Ishikawa (cell line): Measurements from ENCODE around the gene TRIM67.

Experiments
- CEBPB ChIP-seq: IDR thresholded peaks from 2 replicates; pipeline ENCODE4 v1.6.1; 2012
- CREB1 ChIP-seq: IDR thresholded peaks from 2 replicates; pipeline ENCODE4 v1.6.1; 2012; ENCODE audit warnings: low read depth
- EGR1 ChIP-seq: IDR thresholded peaks from 2 replicates; pipeline ENCODE4 v1.6.1; 2012
- EP300 ChIP-seq: IDR thresholded peaks from 2 replicates; pipeline ENCODE4 v1.6.1; 2012; ENCODE audit warnings: borderline replicate concordance
- FOXM1 ChIP-seq: IDR thresholded peaks from 2 replicates; pipeline ENCODE4 v1.6.1; 2012; ENCODE audit warnings: low read depth, borderline replicate concordance
- NFIC ChIP-seq: IDR thresholded peaks from 2 replicates; pipeline ENCODE4 v1.6.1; 2012
- RAD21 ChIP-seq: IDR thresholded peaks from 2 replicates; pipeline ENCODE4 v1.6.1; 2012; ENCODE audit warnings: low read depth
- TAF1 ChIP-seq: IDR thresholded peaks from 2 replicates; pipeline ENCODE4 v1.6.1; 2012; ENCODE audit warnings: low read depth, mild to moderate bottlenecking
- TEAD4 ChIP-seq: IDR thresholded peaks from 2 replicates; pipeline ENCODE4 v1.6.1; 2012
- YY1 ChIP-seq: IDR thresholded peaks from 2 replicates; pipeline ENCODE4 v1.6.1; 2012; ENCODE audit warnings: low read depth
- ZBTB7A ChIP-seq: IDR thresholded peaks from 2 replicates; pipeline ENCODE4 v1.6.1; 2012; ENCODE audit warnings: low read depth
- TF ChIP-seq, protein P1 (sequence below): IDR thresholded peaks from 2 replicates; pipeline ENCODE4 v1.6.1; 2012; ENCODE audit warnings: low read depth, mild to moderate bottlenecking
- TF ChIP-seq, protein P2 (sequence below): IDR thresholded peaks from 2 replicates; pipeline ENCODE4 v1.6.1; 2012
- TF ChIP-seq, protein P3 (sequence below): IDR thresholded peaks from 2 replicates; pipeline ENCODE4 v1.6.1; 2012

TRIM67 gene

DNA sequence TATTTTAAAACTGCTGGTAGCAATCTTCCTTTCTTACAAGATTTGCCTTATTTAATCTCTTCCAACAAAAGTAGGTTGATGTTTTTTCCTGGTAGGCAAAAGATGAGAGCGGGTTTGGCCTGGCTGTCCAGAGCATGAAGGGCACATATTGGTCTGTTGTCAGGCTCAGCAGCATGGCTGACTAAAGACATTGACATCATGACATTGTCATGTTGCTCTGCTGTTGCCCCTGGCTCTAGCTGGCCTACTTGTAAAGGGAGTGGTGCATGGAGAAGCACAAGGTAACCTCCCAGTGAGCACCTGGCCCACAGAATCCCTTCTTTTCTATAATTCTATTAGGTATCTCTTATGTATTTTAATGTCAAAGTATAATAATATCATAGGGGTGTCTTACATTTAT lies 102.8 kb downstream of the TRIM67 start:
- TF ChIP-seq, protein P1, sequence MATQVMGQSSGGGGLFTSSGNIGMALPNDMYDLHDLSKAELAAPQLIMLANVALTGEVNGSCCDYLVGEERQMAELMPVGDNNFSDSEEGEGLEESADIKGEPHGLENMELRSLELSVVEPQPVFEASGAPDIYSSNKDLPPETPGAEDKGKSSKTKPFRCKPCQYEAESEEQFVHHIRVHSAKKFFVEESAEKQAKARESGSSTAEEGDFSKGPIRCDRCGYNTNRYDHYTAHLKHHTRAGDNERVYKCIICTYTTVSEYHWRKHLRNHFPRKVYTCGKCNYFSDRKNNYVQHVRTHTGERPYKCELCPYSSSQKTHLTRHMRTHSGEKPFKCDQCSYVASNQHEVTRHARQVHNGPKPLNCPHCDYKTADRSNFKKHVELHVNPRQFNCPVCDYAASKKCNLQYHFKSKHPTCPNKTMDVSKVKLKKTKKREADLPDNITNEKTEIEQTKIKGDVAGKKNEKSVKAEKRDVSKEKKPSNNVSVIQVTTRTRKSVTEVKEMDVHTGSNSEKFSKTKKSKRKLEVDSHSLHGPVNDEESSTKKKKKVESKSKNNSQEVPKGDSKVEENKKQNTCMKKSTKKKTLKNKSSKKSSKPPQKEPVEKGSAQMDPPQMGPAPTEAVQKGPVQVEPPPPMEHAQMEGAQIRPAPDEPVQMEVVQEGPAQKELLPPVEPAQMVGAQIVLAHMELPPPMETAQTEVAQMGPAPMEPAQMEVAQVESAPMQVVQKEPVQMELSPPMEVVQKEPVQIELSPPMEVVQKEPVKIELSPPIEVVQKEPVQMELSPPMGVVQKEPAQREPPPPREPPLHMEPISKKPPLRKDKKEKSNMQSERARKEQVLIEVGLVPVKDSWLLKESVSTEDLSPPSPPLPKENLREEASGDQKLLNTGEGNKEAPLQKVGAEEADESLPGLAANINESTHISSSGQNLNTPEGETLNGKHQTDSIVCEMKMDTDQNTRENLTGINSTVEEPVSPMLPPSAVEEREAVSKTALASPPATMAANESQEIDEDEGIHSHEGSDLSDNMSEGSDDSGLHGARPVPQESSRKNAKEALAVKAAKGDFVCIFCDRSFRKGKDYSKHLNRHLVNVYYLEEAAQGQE, result no peak
- no peak for TF ChIP-seq CREB1
- TF ChIP-seq NFIC, result no peak
- TF ChIP-seq, protein P2, sequence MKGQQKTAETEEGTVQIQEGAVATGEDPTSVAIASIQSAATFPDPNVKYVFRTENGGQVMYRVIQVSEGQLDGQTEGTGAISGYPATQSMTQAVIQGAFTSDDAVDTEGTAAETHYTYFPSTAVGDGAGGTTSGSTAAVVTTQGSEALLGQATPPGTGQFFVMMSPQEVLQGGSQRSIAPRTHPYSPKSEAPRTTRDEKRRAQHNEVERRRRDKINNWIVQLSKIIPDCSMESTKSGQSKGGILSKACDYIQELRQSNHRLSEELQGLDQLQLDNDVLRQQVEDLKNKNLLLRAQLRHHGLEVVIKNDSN, result no peak
- TF ChIP-seq RAD21, result no peak
- no peak for TF ChIP-seq CEBPB
- TF ChIP-seq EGR1, result no peak
- TF ChIP-seq TEAD4, result no peak
- TF ChIP-seq EP300, result no peak
- TF ChIP-seq, protein P3, sequence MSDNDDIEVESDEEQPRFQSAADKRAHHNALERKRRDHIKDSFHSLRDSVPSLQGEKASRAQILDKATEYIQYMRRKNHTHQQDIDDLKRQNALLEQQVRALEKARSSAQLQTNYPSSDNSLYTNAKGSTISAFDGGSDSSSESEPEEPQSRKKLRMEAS, result no peak
- TF ChIP-seq YY1, result no peak
- no peak for TF ChIP-seq FOXM1
- no peak for TF ChIP-seq TAF1
- no peak for TF ChIP-seq ZBTB7A

DNA sequence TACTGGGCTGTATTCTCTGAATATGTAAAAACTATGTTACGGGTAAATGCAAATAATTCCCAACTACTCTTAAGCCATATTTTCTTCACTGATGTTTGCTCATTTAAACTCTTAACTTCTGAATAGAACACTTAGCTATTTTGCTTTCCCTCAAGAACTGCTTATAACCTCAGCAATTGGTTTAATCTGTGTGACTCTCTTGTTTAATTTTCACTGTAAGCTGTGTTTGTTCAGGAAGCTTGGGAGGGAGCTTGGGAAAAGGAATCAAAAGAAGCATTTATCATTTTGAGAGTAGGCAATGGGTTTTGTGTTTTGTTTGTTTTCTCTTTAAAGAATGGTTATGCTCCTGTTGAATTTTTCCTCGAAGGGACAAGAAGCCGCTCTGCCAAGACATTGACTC lies 103.5 kb downstream of the TRIM67 start:
- no peak for TF ChIP-seq TAF1
- TF ChIP-seq TEAD4, result no peak
- no peak for TF ChIP-seq EGR1
- no peak for TF ChIP-seq FOXM1

DNA sequence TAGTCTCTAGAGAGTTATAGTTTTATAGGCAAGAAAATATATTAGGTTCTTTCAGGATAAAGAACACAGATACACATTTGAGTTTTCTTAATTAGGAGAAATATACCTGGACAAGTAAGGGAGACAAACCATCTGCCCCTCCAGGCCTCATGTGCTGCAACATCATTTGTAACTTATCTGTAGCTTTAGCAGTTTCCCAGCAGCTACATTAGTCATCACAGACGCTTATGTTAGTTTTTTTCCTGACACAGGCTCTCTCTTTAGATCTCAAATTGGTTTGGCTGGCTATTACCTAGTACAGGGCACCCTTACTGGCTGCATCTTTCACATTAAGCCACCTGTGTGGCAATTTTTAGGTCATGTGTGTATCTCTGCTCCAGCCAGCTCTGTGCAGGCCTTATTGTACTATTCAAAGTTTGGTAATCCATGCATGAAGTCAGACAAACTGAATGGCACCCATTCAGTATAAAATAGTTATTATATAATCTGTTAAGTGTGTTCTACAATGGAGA lies 105.0 kb downstream of the TRIM67 start:
- TF ChIP-seq, protein P1, result no peak
- no peak for TF ChIP-seq FOXM1
